NCI-H187 (cell line): ENCODE data around the gene CCNL1.
A peak's percentile ranks its signal among the peaks of the same experiment; 100 is the strongest.

Experiments used
- DNase-seq, 2 experiments: peaks; one replicate each; lab custom pipeline; 2025; lab: John Stamatoyannopoulos, UW

CCNL1 gene

DNA sequence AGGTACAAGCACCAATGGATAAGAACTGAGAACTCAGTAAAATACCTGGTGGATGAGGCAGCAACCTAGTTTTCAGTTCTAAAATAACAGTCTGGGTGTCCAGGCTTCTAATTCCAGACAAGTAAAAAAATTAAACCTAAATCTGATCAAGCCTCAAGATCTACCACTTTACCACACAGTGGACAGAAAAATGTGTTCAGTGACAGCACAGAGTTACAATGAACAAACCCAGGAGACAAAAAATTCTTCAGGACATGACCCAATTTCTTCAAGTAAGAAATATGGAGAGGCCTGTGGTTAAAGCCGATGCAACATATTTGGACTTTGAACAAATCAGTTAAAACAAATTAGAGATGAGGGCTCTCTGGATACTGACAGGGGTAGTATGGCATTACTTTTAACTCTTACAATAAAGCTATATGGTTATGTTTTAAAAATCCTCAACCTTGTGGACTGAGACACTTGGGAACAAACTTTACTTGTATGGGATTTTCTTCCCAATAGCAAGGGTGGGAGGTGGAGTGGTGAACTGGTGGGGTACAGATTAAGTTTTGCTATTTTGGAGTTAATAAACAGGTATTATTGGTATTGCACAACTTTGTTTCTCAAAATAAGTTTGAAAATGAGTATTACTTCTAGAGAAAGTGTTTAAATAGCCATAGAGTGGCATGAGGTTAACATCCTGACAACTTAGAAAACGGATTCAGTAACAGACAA lies 14.2 kb downstream of the CCNL1 start:
- no peak for DNase-seq

DNA sequence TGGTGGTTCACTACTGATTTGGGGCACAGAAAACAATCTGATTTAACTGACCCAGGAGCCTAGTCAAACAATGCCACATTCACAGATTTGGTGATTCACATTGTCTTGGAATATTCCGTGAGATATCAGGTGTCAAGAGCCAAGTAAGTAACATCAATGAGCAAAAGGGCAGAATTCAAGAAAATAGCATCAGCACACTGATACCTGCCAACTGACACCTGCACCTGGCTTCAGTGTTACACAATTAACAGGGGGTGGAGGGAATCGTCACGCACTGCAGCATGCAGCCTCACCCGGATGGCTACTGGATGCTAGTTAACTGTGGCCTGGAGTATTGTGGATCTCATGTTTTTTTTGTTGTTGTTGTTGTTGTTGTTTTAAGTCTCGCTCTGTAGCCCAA lies 17.6 kb downstream of the CCNL1 start:
- peak; percentile 53 to 67 for DNase-seq

DNA sequence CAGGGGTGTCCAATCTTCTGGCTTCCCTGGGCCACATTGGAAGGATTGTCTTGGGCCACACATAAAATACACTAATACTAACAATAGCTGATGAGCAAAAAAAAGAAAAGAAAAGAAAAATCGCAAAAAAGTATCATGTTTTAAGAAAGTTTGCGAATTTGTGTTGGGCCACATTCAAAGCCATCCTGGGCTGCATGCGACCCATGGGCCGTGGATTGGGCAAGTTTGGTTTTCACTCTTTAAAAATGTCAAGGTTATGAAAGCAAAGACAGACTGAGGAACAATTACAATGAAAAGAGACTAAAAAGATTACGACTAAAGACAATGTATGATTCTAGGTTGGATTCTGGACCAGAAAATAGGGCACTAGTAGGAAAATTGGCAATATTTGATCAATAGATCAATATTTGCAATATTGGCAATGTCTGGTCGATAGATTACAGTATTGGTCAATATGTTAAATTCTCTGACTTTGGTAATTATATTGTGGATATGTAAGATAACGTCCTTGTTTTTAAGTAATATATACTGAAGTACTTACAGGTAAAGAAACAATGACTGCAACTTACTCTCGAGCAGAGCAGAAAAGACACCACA lies 19.9 kb downstream of the CCNL1 start:
- no peak for DNase-seq

DNA sequence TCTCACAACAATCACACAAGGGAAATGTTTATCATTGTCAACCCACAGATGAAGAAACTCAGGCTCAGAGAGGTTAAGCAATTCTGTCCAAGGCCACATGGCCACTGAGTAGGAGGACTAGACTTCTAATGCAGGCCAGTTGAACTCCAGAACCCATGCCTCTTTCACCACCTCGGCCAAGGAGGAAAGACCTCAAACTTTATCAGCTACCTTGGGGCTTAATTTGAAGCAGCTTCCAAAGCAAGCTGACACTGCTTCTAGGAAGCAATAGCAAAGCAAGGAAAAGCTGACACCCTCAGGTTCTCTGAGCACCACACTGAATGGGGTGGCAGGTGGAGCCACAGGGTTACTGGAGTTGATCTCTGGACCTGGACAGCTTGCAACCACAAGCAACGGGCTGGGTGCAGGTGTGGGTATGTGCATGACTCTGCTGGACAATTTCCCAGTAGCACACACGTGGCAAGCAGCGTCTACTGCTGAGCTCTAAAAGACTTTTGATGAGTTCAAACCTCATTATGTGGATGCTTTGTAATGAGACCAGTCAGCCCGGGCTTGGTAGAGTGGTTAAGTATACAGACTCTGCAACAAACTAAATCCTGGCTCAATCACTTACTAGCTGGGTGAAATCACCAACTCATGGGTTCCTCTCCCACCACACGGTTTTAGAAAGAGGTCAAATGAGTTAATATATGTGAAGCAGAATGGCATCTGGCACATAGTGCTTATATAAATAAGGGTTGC lies 23.1 kb downstream of the CCNL1 start:
- no peak for DNase-seq

DNA sequence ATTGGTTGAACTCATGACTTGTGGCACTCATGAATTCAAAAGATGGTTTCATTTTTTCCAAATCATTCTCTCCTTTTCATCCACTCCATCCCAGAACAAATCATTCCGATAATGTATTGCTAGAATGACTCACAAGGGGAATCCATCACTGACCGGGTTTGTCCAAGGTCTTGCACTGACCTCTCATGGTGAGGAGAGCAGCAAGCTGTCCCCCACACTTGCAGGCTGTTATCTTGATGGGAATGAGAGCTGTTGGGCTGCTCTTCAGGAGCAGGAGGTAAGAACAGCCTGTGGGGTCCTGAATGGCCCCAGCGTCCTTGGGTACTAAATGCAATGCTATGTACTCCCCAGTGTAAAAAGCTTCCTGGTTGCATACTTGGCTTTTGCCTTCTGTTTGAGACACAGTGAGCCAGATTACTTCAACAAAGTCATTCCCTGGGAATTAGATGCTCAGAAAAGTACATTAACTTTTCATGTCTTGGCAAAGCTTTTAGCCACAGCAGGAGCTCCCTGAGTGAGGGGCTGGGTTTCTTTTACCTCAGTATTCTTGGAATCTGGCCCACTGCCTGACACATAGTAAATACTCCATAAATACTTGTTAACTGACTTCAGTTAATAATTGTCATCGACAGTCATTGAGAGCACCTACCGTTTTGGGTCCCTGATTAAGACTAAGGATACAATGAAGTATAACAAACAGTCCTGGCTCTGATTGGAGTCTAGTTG lies 24.1 kb downstream of the CCNL1 start:
- DNase-seq, result no peak

DNA sequence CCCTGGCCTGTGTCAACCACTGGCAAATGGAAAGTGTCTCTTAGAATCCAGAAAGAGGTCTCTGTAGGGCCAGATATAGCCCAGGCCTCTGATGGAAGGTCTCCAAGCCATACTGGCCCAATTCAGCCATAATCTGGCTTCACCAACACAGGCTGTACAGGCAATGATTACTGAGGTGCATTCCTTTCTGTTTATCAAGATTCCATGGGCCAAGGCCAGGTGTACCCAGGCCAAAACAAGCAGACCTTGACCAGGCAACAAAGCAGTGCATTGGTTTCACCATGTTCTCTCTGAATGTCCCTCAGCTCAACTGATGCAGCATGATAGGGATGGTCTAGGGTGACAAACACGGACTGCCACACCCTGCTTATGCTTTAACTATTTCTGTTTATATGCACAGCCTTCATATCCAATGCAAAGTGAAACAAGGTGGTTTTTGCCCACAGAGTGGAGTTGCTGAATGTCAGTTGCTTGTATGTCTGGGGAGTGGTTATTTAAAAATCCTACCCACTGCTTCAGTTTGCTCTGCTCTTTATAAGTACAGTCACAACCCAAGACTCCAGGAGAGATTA lies 25.2 kb downstream of the CCNL1 start:
- DNase-seq, result no peak

DNA sequence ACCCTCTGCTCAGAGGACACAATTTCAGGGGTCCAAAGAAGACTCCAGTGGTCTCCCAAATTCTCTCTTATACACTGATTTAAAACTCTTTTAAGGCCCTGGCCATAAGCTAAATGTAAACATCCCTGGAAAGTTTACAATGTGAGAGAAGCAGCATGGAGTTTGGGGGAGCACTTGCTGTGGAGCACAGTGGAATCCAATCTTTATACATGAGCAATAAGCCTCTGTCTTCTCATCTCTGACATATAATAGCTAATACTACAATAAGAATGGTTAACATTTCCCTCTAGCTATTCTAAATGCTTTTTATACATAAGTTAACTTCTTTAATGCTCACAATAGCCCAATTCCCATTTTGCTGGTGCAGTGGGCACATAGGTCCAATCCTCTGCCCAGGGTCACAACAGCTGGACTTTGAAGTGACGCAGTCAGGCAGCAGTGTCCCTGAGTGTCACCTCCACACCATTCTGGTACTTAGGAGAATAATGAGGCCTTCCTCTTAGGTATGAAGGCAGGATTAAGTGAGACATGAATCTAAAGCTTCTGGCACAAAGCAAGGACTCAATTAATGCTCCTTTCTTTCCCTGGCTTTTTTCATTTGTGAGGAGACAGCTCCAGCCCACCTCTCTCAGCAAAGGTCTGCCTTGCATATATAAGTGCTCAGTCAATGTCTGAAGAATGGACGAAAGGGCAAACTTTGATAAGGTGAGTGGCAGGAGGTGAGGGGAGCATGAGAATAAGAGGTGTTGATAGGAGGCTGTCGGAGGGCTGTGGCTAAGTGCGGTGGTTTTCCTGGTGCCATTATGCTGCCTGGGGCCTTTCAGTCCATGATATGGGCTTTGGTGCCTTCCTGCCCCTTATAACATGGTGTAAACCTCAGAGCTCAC lies 26.3 kb downstream of the CCNL1 start:
- no peak for DNase-seq

DNA sequence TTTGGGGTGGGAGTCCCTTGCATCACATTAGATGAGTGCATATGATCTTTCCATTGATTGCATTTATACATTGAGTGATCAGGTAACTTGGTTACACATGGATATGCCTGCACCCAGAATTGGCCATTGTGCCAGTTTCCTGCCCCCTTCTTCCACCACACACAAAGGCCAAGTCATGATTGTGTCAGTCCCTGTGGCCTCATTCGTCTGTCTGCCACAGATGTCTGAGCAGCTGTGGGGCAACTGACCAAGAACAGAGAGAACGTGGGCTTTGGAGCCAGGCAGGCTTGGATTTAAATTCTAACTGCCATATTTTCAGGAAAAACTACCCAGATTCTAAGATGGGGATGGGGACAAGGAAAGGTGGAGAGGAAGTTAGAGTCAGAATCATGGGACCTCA lies 27.0 kb downstream of the CCNL1 start:
- DNase-seq, result no peak

DNA sequence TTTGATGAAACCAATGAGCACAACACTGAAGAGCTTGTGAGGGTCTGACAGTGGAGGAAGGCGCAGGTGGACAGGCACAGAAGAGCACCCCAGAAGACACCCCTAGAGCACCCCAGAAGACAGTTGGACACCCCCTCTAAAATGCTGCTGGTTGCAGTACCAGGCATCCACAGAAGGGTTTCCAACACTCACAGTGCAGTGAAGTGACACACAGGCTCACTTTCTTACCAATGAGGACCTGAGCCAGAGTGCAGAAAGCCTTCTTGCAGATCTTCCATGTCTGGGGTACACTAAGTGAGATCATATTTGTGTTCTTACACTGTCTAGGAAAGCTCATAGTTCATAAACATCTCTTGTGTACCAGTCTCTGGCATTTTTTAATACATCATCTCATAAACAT lies 27.6 kb downstream of the CCNL1 start:
- DNase-seq, result no peak

DNA sequence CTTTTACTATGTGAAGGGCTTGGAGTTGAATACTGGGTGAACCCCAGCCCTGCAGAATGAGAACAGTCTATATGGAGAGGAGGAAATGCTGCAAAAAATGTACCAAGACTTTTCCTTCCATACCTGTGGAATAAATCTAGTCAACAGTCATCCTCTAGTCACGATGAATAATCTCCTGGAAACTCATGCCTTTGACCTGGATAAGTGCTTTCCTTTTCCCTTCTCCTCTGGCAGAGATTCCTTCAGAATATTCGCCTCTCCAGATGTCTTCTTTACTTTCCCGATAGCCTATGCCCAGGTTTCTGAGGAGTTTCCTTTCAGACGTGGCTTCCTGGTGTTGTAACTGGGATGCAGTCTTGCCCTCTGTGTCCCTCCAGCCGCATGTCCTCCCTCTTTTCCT lies 28.1 kb downstream of the CCNL1 start:
- no peak for DNase-seq

DNA sequence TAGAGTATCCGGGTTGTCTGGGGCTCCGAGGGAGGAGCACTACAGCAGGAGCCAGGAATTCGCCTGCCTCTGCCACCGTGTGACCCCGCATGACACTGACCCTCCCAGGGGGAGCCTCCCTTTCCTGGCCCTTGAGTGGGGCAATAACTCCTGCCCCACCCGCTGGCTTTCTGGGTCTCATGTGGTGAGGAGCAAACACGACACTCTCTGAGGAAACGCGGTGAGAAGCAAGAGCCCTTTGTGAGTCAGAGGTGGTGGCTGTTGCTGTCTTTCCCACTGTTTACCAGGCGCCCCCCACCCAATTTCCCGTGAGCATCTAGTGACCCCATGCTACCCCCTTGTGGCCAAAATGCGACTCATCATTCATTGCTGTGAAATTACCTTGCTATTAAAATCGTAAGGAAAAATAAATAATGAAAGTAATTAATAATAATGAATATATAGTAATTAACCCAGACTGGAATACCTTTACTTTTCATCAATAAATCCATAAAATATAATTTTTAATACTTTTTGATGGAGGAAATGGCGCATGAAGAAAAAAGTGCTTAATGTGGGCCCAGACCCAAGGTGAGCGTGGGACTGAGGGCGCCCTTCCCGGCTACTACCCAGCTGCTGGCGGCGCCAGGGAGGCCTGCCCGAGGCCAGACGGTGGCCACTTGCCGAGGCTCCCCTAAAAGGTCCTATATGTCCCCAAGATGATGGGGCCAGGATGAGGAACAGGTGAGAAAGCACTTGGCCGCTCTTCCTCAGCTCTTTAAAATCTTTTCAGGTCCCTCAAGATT lies 29.3 kb downstream of the CCNL1 start:
- DNase-seq, result peak in 1 of 2 experiments; percentile 15

DNA sequence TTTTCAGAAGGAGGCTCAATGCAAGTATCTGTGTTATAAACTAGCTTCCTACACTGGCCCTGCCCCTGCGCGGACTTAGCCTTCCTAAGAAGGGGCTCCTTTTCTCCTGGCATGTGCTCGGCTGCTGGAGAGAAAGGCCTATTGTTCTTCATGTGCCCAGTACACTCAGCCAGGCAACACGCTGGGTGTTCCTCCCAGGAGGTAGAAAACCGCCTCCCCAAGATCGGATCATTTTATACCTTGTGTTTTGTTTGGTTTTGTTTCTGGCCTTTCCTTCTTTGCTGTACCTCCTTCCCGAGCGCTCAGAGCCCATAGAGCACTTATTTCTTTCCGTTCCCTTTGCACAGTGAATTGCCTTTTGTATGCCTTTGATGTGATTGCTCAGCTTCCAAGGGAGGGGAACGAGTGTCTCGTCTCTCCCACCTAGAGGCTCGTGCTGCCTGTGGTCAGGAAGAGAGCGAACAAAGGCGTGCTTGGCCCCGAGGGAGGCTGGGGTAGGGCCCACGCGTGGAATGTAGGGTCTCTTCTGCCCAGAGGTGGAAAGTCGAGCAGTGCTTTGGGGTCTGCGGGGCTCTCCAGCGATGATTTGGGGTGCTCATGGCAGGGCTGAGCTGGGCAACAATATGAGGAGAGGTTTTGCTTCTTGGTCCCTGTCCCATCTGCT lies 30.0 kb downstream of the CCNL1 start:
- DNase-seq, result no peak

DNA sequence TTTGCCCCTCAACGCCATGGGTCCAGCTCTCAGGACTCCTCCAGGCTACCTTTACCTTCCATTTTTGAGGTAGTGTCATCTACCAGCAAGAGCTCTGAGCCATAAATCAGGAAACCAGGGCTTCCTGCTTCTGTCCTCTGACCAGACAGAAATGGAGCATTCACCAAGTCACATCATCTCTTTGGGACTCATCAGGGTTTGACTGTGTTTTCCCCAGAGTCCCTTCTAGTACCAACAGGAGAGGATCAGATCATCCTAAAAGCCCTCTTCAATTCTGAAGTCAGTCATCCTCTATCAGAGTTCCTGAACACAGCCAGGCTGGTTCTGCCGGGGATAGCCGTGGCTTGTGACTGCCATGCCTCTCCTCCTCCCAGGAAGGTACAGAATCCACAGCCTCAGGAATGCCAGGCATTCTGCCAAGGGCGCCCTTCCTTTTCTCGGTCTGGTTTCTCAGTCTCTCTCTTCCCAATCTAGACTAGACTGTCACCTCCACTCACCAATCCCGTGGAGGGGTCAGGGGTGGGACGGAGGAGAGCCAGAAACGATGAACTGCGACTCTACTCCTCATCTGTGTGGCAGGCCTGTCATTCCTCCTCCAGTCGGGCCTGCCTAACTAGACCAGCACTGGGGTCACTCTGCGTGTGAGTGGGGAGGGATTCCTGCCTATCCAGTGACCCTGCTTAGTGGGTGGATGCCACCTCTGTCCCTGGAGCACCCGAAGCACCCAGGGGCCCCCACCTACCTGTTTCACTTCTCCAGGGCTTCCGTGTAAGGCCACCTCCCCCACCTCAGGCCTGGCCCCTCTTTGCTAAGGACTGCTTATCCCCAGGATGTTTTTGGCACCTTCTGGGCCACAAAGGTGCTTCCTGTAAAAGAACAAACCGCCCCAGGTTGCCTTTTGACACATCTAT lies 30.9 kb downstream of the CCNL1 start:
- peak in 1 of 2 experiments; percentile 52 for DNase-seq

DNA sequence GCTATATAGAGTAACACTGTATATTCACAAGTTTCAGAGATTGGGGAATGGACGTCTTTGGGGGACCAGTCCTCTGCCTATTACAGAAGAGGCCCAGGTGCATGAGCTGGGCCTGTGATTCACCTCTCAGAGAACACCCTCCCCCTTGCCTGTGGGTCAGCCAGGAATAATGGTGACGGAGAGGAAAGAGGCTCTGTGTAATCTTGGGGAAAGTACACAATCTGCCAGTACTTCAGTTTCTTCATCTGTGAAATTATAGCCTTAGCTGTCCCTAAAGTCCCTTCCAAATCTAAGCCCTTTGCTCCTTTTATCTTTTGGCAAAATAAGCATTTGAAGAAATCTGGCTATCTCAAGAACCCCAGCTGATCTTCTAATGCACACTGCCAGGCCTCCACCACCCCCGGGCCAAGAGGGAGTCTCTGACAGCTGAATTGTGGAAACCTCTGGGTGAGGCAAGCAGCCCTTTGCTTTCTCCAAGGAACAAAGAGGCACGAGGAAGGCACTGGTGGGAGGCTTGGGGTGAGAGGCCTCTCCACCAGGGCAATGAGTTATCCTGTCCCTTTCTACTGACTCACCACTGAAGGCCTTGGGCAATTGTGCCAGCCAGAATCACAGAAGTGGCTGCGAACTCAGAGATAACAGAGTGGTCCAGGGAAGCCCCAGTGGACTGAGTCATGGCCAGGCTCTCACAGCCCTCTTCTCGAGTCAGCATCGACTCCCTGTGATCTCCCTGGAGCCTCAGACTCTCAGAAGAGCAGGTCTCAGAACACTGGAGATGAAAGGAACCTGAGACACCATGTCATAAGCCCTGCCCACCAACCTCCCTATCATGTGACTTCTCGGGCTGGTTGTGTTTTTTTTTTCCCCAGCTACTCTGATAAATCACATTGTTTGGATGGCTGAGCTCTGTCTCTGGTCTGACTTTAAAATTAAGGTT lies 31.8 kb downstream of the CCNL1 start:
- peak in 1 of 2 experiments; percentile 18 for DNase-seq

DNA sequence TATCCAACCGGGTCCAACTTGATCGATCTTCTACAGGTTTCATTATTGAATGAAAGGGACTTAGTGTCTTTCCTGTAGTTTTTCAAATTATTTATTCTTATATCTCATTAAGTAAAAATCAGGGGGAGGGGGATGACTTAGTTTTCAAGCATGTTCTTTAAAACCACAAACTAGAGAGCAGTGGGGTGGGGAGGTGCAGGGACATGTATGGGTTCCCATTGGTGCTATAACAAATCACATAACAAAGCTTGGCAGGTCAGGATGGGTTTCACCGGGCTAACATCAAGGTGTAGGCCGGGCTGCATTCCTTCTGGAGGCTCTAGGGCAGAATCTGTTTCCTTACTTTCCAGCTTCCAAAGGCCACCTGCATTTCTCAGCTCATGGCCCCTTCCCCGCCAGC lies 32.7 kb downstream of the CCNL1 start:
- DNase-seq, result no peak

DNA sequence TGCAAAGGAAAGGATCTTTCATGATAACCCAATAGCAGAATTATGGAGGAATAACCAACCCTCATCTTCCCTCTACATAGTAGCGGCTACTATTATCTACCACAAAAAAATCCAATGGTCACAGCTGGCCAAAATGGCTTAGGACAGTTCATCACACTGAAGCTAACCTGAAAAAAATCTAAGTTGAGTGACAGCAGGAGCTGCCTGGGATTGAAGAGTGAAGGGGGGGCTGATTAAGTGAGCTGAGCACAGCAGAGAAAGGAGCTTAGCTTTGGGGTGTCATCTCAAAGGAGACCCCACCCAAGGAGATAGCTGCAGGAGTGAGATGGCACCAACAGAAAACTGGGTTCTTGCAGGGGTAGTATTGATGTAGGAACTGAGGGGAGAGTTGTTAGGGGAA lies 33.6 kb downstream of the CCNL1 start:
- no peak for DNase-seq

DNA sequence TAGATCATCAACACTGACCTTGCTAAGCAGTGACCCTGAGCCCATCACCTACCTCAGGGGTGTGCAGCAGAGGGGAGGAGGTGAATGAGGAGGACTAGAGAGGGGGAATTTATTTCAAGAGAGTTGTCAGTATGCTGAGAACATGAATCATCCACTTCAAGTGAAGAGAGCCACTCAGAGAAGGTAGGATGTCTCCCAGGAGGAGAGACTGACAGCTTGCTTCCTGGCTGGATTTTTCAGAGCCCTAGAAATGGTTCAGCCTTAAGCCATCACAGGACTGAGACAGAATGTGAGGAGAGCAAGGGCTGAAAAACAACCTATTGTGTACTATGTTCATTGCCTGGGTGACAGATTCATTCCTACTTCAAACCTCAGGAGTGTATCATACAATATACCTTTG lies 34.8 kb downstream of the CCNL1 start:
- peak; percentile 50 to 76 for DNase-seq

DNA sequence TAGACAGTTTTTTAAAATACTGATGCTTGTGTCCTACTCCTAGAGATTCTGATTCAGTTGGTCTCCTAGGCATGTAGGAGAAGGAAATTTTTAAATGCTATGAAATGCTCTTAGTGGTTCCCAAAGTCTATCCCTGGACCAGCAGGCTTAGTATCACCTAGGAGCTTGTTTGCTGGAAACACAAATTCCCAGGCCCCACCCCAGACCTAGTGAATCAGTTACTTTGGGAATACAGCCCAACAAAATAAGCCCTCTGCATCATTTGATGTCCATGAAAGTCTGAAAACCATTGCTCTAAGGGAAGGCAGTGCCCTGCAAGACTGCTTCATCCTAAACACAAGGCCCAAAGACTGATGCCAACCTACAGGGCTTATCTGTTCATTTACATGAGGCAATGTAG lies 36.3 kb downstream of the CCNL1 start:
- no peak for DNase-seq
